CD14-positive monocyte (primary cell): Measurements from ENCODE around the gene C1orf185. TPM values are rescaled to one million over a fixed set of nuclear protein-coding genes. Genes with fewer than 3 reads are reported as not detected.
"Not testable (repeated sequence)": the region's sequence is repeated elsewhere in the genome, so short reads cannot be mapped to it uniquely, and the experiment has no call there.

Source experiments
- DNase-seq, 3 donors: peaks; one replicate each; pipeline ENCODE4 v3.0.0-alpha.2; 2011 to 2022
- H2AFZ ChIP-seq: 2 replicates; pipeline ENCODE4 v1.6.0; 2012; ENCODE audit warnings: mild to moderate bottlenecking, low read depth, low read length, inconsistent platforms; ENCODE audit not compliant: insufficient read depth, poor library complexity, severe bottlenecking
- H3K27ac ChIP-seq, 2 donors: 1 replicate in 1 of 2; 2 replicates in 1 of 2; pipeline ENCODE4 v1.5.1; 2012 to 2013; ENCODE audit warnings: low read length in 2 of 2, control low read depth in 1 of 2, inconsistent platforms in 1 of 2, low read depth in 1 of 2, mild to moderate bottlenecking in 1 of 2
- H3K27me3 ChIP-seq, 2 donors: one replicate each; pipeline versions ENCODE4 v1.6.0 to v1.6.1; 2011 to 2013; ENCODE audit warnings: low read length in 2 of 2; ENCODE audit not compliant: control insufficient read depth in 2 of 2, insufficient read depth in 2 of 2
- H3K36me3 ChIP-seq, 2 donors: replicated peaks in 1 of 2; 1 replicate in 1 of 2; 2 replicates in 1 of 2; pipeline versions ENCODE4 v1.5.1 to v1.6.1; 2012 to 2013; ENCODE audit warnings: low read length in 2 of 2, control low read depth in 1 of 2, inconsistent platforms in 1 of 2, mild to moderate bottlenecking in 1 of 2; ENCODE audit not compliant: insufficient read depth in 2 of 2, control insufficient read depth in 1 of 2
- H3K4me1 ChIP-seq, 2 donors: 1 replicate in 1 of 2; 2 replicates in 1 of 2; pipeline versions ENCODE4 v1.5.1 to v1.6.1; 2012 to 2013; ENCODE audit warnings: low read length in 2 of 2, control low read depth in 1 of 2, inconsistent platforms in 1 of 2, mild to moderate bottlenecking in 1 of 2, moderate library complexity in 1 of 2; ENCODE audit not compliant: insufficient read depth in 2 of 2, control insufficient read depth in 1 of 2
- H3K4me2 ChIP-seq: replicated peaks from 2 replicates; pipeline ENCODE3; 2012; ENCODE audit warnings: low read length, moderate library complexity, mild to moderate bottlenecking; ENCODE audit not compliant: poor library complexity, severe bottlenecking; ENCODE audit errors: extremely low read depth
- H3K4me3 ChIP-seq, 3 experiments: fragments of 200-600 bp in 1 of 3; sonication (generic) in 1 of 3; replicated peaks in 1 of 3; 1 replicate in 2 of 3; 2 replicates in 1 of 3; pipeline ENCODE4 v1.5.1; 2011 to 2013; ENCODE audit warnings: low read length in 3 of 3, mild to moderate bottlenecking in 3 of 3, control low read depth in 2 of 3, low read depth in 2 of 3, inconsistent platforms in 1 of 3, moderate library complexity in 1 of 3
- H3K79me2 ChIP-seq: 2 replicates; pipeline ENCODE4 v1.6.0; 2012; ENCODE audit warnings: mild to moderate bottlenecking, control low read depth, inconsistent platforms, low read length, moderate library complexity; ENCODE audit not compliant: insufficient read depth
- H3K9ac ChIP-seq: 2 replicates; pipeline ENCODE4 v1.6.0; 2017; ENCODE audit warnings: low read length, mild to moderate bottlenecking; ENCODE audit not compliant: insufficient read depth, poor library complexity, severe bottlenecking
- H3K9me3 ChIP-seq, 2 donors: replicated peaks in 1 of 2; 1 replicate in 1 of 2; 2 replicates in 1 of 2; pipeline versions ENCODE4 v1.5.1 to v1.6.1; 2012 to 2013; ENCODE audit warnings: low read length in 2 of 2, control low read depth in 1 of 2; ENCODE audit not compliant: control insufficient read depth in 1 of 2, insufficient read depth in 1 of 2
- H4K20me1 ChIP-seq: 2 replicates; pipeline ENCODE4 v1.6.0; 2012; ENCODE audit warnings: mild to moderate bottlenecking, low read length, control low read depth, moderate library complexity; ENCODE audit not compliant: insufficient read depth
- H3K27ac Mint-ChIP-seq, 7 donors: one replicate each; pipeline ENCODE4 v1.8.0; 2020; ENCODE audit warnings: mild to moderate bottlenecking in 7 of 7, mixed read lengths in 7 of 7, moderate library complexity in 6 of 7, inconsistent platforms in 2 of 7
- H3K27me3 Mint-ChIP-seq, 3 donors: one replicate each; pipeline ENCODE4 v1.8.0; 2021 to 2022; ENCODE audit warnings: low read depth in 3 of 3, mild to moderate bottlenecking in 3 of 3, mixed read lengths in 3 of 3, moderate library complexity in 3 of 3, inconsistent platforms in 1 of 3
- H3K36me3 Mint-ChIP-seq, 2 donors: one replicate each; pipeline ENCODE4 v1.8.0; 2020; ENCODE audit warnings: mixed read lengths in 2 of 2, inconsistent platforms in 1 of 2, mild to moderate bottlenecking in 1 of 2
- H3K4me1 Mint-ChIP-seq: one replicate; pipeline ENCODE4 v1.8.0; 2020; ENCODE audit warnings: mild to moderate bottlenecking, mixed read lengths
- H3K4me3 Mint-ChIP-seq, 2 donors: one replicate each; pipeline ENCODE4 v1.8.0; 2020; ENCODE audit warnings: mild to moderate bottlenecking in 2 of 2, mixed read lengths in 2 of 2, moderate library complexity in 1 of 2
- H3K9me3 Mint-ChIP-seq, 7 donors: one replicate each; pipeline ENCODE4 v1.8.0; 2020 to 2022; ENCODE audit warnings: mixed read lengths in 7 of 7, mild to moderate bottlenecking in 6 of 7, moderate library complexity in 6 of 7, inconsistent platforms in 2 of 7
- WGBS: methylation state at CpG from one replicate; pipeline ENCODE4 v1.1.5; 2013; ENCODE audit warnings: missing lambda C conversion rate; ENCODE audit not compliant: insufficient coverage; 5-methylcytosine and 5-hydroxymethylcytosine counted together
- intact Hi-C, 2 donors: fragments of 100-400 bp; cut with micrococcal nuclease; formaldehyde crosslinking; loops; one replicate each; pipeline versions ENCODE4 v1.15.0 to v1.15.1; 2023
- polyA plus RNA-seq, 3 donors: library from polyadenylated mRNA; depleted of rRNA in 1 of 3; unstranded in 2 of 3; stranded (reverse) in 1 of 3; fragments of 300-500 nt in 2 of 3; fragments of >200 nt in 1 of 3; fragmentation: Illumina TruSeq in 2 of 3; gene quantifications; 1 replicate in 2 of 3; 2 replicates in 1 of 3; pipeline ENCODE4 v1.2.3, GENCODE V29; 2012 to 2021
- TF ChIP-seq, protein P1 (sequence below): fragments of 200-600 bp; IDR thresholded peaks from one replicate; pipeline ENCODE4 v1.8.0; 2022; ENCODE audit warnings: antibody characterized with exemption, mild to moderate bottlenecking

C1orf185 gene
- polyA plus RNA-seq, 3 donors = not detected

DNA sequence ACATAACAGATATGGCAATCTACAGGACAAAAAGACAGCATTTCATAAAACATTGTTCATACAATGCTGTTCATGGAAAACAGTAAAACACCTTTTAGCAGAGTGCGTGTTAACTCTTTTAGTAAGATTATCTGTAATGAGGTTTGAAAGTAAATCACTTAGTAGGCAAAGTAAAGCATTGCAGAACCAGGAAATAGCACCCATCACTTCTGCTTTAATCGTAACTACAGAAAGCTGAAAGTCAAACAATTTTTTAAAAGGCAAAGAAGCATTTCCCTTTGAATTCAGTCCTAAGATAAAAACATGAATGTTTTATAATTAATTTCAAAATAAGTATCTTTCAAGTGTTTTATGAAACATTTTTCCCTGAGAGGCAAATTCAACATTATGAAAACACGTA lies 70.8 kb downstream of the C1orf185 start:
- peak overlapping the region; percentile 81 to 93 (median 87) for H3K27ac Mint-ChIP-seq
- peak overlapping the region; percentile 45 to 75 for H3K27ac ChIP-seq
- WGBS = no CpG with 5 or more reads among the region's 3 CpGs
- no peaks in the 10 kb centered on the region for H4K20me1 ChIP-seq
- peak; percentile 12 to 57 (median 36) for DNase-seq
- H3K4me3 ChIP-seq = peak overlapping the region in 1 of 3 experiments; percentile 44
- peak overlapping the region; percentile 29 for H3K9ac ChIP-seq
- no peaks in the 10 kb centered on the region for H3K9me3 ChIP-seq
- H3K79me2 ChIP-seq = no peaks in the 10 kb centered on the region
- H3K27me3 ChIP-seq = no peaks in the 10 kb centered on the region
- peaks cover 63 to 84% of the 10 kb centered on the region in 2 donors for H3K4me1 ChIP-seq
- no peaks in the 10 kb centered on the region for H3K36me3 Mint-ChIP-seq
- H3K9me3 Mint-ChIP-seq = peaks cover 0 to 6% (median 0%) of the 10 kb centered on the region in 7 donors
- TF ChIP-seq, protein P1, sequence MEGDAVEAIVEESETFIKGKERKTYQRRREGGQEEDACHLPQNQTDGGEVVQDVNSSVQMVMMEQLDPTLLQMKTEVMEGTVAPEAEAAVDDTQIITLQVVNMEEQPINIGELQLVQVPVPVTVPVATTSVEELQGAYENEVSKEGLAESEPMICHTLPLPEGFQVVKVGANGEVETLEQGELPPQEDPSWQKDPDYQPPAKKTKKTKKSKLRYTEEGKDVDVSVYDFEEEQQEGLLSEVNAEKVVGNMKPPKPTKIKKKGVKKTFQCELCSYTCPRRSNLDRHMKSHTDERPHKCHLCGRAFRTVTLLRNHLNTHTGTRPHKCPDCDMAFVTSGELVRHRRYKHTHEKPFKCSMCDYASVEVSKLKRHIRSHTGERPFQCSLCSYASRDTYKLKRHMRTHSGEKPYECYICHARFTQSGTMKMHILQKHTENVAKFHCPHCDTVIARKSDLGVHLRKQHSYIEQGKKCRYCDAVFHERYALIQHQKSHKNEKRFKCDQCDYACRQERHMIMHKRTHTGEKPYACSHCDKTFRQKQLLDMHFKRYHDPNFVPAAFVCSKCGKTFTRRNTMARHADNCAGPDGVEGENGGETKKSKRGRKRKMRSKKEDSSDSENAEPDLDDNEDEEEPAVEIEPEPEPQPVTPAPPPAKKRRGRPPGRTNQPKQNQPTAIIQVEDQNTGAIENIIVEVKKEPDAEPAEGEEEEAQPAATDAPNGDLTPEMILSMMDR = no peak
- H2AFZ ChIP-seq = no peak overlapping the region
- peak overlapping the region; percentile 62 for H3K4me2 ChIP-seq
- H3K36me3 ChIP-seq = no peaks in the 10 kb centered on the region
- peaks cover 0 to 2% (median 1%) of the 10 kb centered on the region in 3 donors for H3K27me3 Mint-ChIP-seq
- peaks cover 64% of the 10 kb centered on the region for H3K4me1 Mint-ChIP-seq
- peak overlapping the region in 1 of 2 donors; percentile 66 for H3K4me3 Mint-ChIP-seq
- intact Hi-C loops = loop anchor here in 1 of 2 donors (5.0 to 10.0 kb wide), 2 partner anchors 64 to 208 kb away; partner anchors contain the start of genes FAF1 and RNF11

DNA sequence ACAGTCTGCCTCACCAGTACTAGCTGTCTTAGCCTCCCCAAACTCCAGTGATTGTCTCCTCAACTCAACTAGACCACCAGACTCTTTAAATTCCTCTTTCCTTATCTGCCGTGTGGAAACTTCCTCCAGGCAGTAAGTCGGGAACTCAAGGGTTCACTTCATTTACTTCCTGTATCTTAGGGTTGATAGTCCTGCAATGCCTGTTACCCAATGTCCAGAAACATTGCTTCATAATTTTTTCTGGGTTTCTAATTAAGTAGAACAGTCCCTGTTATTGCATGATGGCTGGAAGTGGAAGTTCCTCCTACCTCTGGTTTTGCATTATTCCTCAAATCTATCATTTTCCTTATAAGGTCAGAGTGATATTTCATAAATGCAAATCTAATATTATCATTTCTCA lies 73.2 kb downstream of the C1orf185 start:
- Mint-ChIP-seq H3K27ac (peak overlapping the region; percentile 90 to 98 (median 94)), H3K36me3 (no peaks in the 10 kb centered on the region), H3K27me3 (peaks cover 0 to 2% (median 1%) of the 10 kb centered on the region in 3 donors), H3K9me3 (peaks cover 0 to 12% (median 2%) of the 10 kb centered on the region in 7 donors), H3K4me1 (peaks cover 52% of the 10 kb centered on the region), H3K4me3 (peak overlapping the region; percentile 52 to 79)
- Histone ChIP-seq H3K4me2 (peak overlapping the region; percentile 61), H2AFZ (no peak overlapping the region), H3K9me3 (no peaks in the 10 kb centered on the region), H3K27me3 (no peaks in the 10 kb centered on the region), H3K79me2 (no peaks in the 10 kb centered on the region), H3K9ac (no peak overlapping the region), H3K36me3 (no peaks in the 10 kb centered on the region), H3K4me3 (peak overlapping the region in 2 of 3 experiments; percentile 27 to 58), H3K27ac (peak overlapping the region in 1 of 2 donors; percentile 77), H4K20me1 (no peaks in the 10 kb centered on the region), H3K4me1 (peaks cover 49 to 67% of the 10 kb centered on the region in 2 donors)
- TF ChIP-seq, protein P1 = no peak
- no CpG with 5 or more reads among the region's 2 CpGs for WGBS
- peak; percentile 83 to 99 (median 95) for DNase-seq
- intact Hi-C loops = loop anchor here in 1 of 2 donors (10.0 kb wide), 1 partner anchor 210 kb away; the partner anchor contains the start of gene FAF1

DNA sequence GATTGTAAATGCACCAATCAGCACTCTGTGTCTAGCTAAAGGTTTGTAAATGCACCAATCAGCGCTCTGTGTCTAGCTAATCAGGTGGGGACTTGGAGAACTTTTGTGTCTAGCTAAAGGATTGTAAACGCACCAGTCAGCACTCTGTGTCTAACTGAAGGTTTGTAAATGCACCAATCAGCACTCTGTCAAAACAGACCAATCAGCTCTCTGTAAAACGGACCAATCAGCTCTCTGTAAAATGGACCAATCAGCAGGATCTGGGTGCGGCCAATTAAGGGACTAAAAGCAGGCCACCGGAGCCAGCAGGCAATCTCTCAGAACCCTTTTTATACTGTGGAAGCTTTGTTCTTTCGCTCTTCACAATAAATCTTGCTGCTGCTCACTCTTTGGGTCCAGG lies 76.0 kb downstream of the C1orf185 start:
- not testable (repeated sequence) for H3K36me3 ChIP-seq, DNase-seq, H3K27me3 ChIP-seq, H3K4me3 Mint-ChIP-seq, H3K9me3 ChIP-seq, H3K9me3 Mint-ChIP-seq, H4K20me1 ChIP-seq, H3K79me2 ChIP-seq, H3K4me3 ChIP-seq, H3K9ac ChIP-seq, H3K27ac ChIP-seq, H3K27me3 Mint-ChIP-seq, H2AFZ ChIP-seq, H3K4me2 ChIP-seq, H3K36me3 Mint-ChIP-seq
- intact Hi-C loops = loop anchor here in 1 of 2 donors (10.0 kb wide), 1 partner anchor 213 kb away; the partner anchor contains the start of gene FAF1
- peaks cover 31 to 40% of the 10 kb centered on the region in 2 donors for H3K4me1 ChIP-seq
- WGBS = 98% methylated on average over 6 of the region's 6 CpGs
- peak overlapping the region in 1 of 7 donors; percentile 28 for H3K27ac Mint-ChIP-seq
- H3K4me1 Mint-ChIP-seq = peaks cover 33% of the 10 kb centered on the region
